ENCODE measurements around the gene RPS4Y1.

DNA sequence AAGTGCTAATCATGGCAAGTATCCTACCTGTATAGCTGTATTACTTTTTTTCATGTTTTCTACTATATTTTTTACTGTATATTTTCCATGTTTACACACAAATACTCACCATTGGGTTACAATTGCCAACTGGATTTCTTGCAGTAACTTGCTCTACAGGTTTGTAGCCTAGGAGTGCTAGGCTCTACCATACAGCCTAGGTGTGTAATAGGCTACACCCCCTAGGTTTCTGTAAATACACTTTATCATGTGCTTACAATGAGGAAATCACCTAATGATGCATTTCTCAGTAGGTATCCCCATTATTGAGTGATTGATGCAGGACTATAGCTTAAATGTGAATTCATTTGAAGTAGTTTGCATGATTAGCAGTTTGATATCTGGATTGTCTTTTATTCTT, 43.4 kb upstream of the RPS4Y1 start:
- TF ChIP-seq, protein P1, sequence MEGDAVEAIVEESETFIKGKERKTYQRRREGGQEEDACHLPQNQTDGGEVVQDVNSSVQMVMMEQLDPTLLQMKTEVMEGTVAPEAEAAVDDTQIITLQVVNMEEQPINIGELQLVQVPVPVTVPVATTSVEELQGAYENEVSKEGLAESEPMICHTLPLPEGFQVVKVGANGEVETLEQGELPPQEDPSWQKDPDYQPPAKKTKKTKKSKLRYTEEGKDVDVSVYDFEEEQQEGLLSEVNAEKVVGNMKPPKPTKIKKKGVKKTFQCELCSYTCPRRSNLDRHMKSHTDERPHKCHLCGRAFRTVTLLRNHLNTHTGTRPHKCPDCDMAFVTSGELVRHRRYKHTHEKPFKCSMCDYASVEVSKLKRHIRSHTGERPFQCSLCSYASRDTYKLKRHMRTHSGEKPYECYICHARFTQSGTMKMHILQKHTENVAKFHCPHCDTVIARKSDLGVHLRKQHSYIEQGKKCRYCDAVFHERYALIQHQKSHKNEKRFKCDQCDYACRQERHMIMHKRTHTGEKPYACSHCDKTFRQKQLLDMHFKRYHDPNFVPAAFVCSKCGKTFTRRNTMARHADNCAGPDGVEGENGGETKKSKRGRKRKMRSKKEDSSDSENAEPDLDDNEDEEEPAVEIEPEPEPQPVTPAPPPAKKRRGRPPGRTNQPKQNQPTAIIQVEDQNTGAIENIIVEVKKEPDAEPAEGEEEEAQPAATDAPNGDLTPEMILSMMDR (IDR thresholded peaks at IDR 0.05): no peak
- TF ChIP-seq POLR2A (IDR thresholded peaks at IDR 0.05): no peak
- TF ChIP-seq POLR2AphosphoS5 (IDR thresholded peaks at IDR 0.05): no peak
- TF ChIP-seq EP300 (IDR thresholded peaks at IDR 0.05): no peak
